H1 (cell line): ENCODE data around the gene FOXO6. TPM values are rescaled to one million over a fixed set of nuclear protein-coding genes. Genes with fewer than 3 reads are reported as not detected.

ENCODE experiments used
- CTCF ChIA-PET: fragments of 300-600 bp; sonication (Branson Sonifier 250); formaldehyde crosslinking; loops from one replicate; lab custom pipeline; 2021; ENCODE audit not compliant: partially characterized antibody; lab: Charles Lee
- POLR2A ChIA-PET: fragments of 300-600 bp; sonication (Branson Sonifier 250); formaldehyde crosslinking; loops from one replicate; lab custom pipeline; 2021; ENCODE audit warnings: inconsistent platforms; ENCODE audit not compliant: partially characterized antibody; lab: Charles Lee
- DNase-seq, 2 experiments: peaks; one replicate each; pipeline versions ENCODE4 v3.0.0 to v3.0.0-alpha.2; 2010 to 2022; ENCODE audit warnings: low spot score in 2 of 2, low read depth in 1 of 2, mixed read lengths in 1 of 2
- FAIRE-seq: peaks from 2 replicates; lab custom pipeline; 2011; peaks lifted over from hg19 to GRCh38; lab: Jason Lieb, UNC
- H2AFZ ChIP-seq: 2 replicates; pipeline ENCODE4 v1.8.1; 2012; ENCODE audit warnings: low read length, inconsistent platforms
- H2AK5ac ChIP-seq: 2 replicates; pipeline ENCODE4 v1.6.1; 2013; ENCODE audit warnings: low read depth, low read length
- H2BK120ac ChIP-seq: replicated peaks from 2 replicates; pipeline ENCODE3; 2013; ENCODE audit warnings: low read depth, low read length, inconsistent platforms
- H2BK12ac ChIP-seq: 2 replicates; pipeline ENCODE4 v1.6.1; 2013; ENCODE audit warnings: low read depth, low read length
- H2BK15ac ChIP-seq: 2 replicates; pipeline ENCODE4 v1.6.1; 2013; ENCODE audit warnings: low read length
- H2BK20ac ChIP-seq: 2 replicates; pipeline ENCODE4 v1.6.1; 2013; ENCODE audit warnings: low read length
- H2BK5ac ChIP-seq: 2 replicates; pipeline ENCODE4 v1.6.1; 2013; ENCODE audit warnings: low read depth, low read length
- H3K14ac ChIP-seq: 2 replicates; pipeline ENCODE4 v1.6.1; 2013; ENCODE audit warnings: inconsistent platforms; ENCODE audit not compliant: insufficient read length
- H3K18ac ChIP-seq: 2 replicates; pipeline ENCODE4 v1.6.1; 2013; ENCODE audit warnings: low read length; ENCODE audit errors: extremely low read depth
- H3K23ac ChIP-seq: 2 replicates; pipeline ENCODE4 v1.6.1; 2013; ENCODE audit warnings: inconsistent platforms; ENCODE audit not compliant: insufficient read length
- H3K23me2 ChIP-seq: 2 replicates; pipeline ENCODE4 v1.6.1; 2013; ENCODE audit warnings: low read depth, low read length
- H3K27ac ChIP-seq: 2 replicates; pipeline ENCODE4 v1.6.1; 2011; ENCODE audit warnings: low read depth, low read length, inconsistent platforms
- H3K27me3 ChIP-seq, 4 experiments: replicated peaks in 1 of 4; 1 replicate in 1 of 4; 2 replicates in 3 of 4; pipeline versions ENCODE4 v1.6.1 to v1.8.1; 2011 to 2013; ENCODE audit warnings: low read length in 3 of 4, mild to moderate bottlenecking in 3 of 4, inconsistent platforms in 2 of 4, mixed read lengths in 2 of 4, moderate library complexity in 1 of 4; ENCODE audit not compliant: control insufficient read depth in 3 of 4, insufficient read depth in 3 of 4; ENCODE audit errors: extremely low read depth in 1 of 4
- H3K36me3 ChIP-seq, 4 experiments: 2 replicates each; pipeline versions ENCODE4 v1.6.1 to v1.8.1; 2011 to 2013; ENCODE audit warnings: mild to moderate bottlenecking in 4 of 4, low read length in 3 of 4, moderate library complexity in 2 of 4, control low read depth in 1 of 4, inconsistent platforms in 1 of 4; ENCODE audit not compliant: insufficient read depth in 4 of 4, control insufficient read depth in 2 of 4
- H3K4ac ChIP-seq: replicated peaks from 2 replicates; pipeline ENCODE3; 2013; ENCODE audit warnings: low read length, low read depth, mixed read lengths, inconsistent platforms; ENCODE audit not compliant: insufficient read length
- H3K4me1 ChIP-seq, 4 experiments: replicated peaks in 1 of 4; 1 replicate in 1 of 4; 2 replicates in 3 of 4; pipeline versions ENCODE4 v1.6.1 to v1.8.1; 2011 to 2013; ENCODE audit warnings: low read length in 3 of 4, inconsistent platforms in 2 of 4, mixed read lengths in 1 of 4; ENCODE audit not compliant: insufficient read depth in 4 of 4, control insufficient read depth in 3 of 4
- H3K4me2 ChIP-seq, 2 experiments: 2 replicates each; pipeline versions ENCODE4 v1.6.1 to v1.8.1; 2011 to 2013; ENCODE audit warnings: low read depth in 2 of 2, low read length in 2 of 2, control low read depth in 1 of 2, inconsistent platforms in 1 of 2, mild to moderate bottlenecking in 1 of 2; ENCODE audit not compliant: insufficient read depth in 1 of 2
- H3K4me3 ChIP-seq, 4 experiments: fragments of 200-600, 300-600 bp in 1 of 4; sonication (generic), shearing (Covaris generic), sonication (Bioruptor Twin) in 1 of 4; 2 replicates each; pipeline versions ENCODE4 v1.5.1 to v1.8.1; 2011 to 2016; ENCODE audit warnings: low read length in 4 of 4, low read depth in 3 of 4, control low read depth in 2 of 4, inconsistent platforms in 2 of 4, mild to moderate bottlenecking in 2 of 4, mixed read lengths in 1 of 4, moderate library complexity in 1 of 4; ENCODE audit not compliant: insufficient read depth in 2 of 4; ENCODE audit errors: extremely low read depth in 1 of 4
- H3K56ac ChIP-seq: replicated peaks from 2 replicates; pipeline ENCODE3; 2013; ENCODE audit warnings: low read depth, mild to moderate bottlenecking, mixed read lengths, low read length, inconsistent platforms; ENCODE audit not compliant: insufficient read length
- H3K79me1 ChIP-seq: 2 replicates; pipeline ENCODE4 v1.6.1; 2013; ENCODE audit warnings: low read depth, low read length, control low read depth
- H3K79me2 ChIP-seq, 2 experiments: 2 replicates each; pipeline versions ENCODE4 v1.6.1 to v1.8.1; 2012 to 2013; ENCODE audit warnings: low read length in 2 of 2, mild to moderate bottlenecking in 2 of 2, inconsistent platforms in 1 of 2; ENCODE audit not compliant: insufficient read depth in 2 of 2, control insufficient read depth in 1 of 2
- H3K9ac ChIP-seq, 4 experiments: replicated peaks in 1 of 4; 1 replicate in 1 of 4; 2 replicates in 3 of 4; pipeline versions ENCODE4 v1.6.1 to v1.8.1; 2011 to 2013; ENCODE audit warnings: low read depth in 3 of 4, low read length in 3 of 4, control low read depth in 2 of 4, mild to moderate bottlenecking in 2 of 4, moderate library complexity in 2 of 4, inconsistent platforms in 1 of 4; ENCODE audit errors: extremely low read depth in 1 of 4
- H3K9me3 ChIP-seq, 2 experiments: 2 replicates each; pipeline versions ENCODE4 v1.6.1 to v1.8.1; 2012 to 2013; ENCODE audit warnings: mild to moderate bottlenecking in 2 of 2, moderate library complexity in 2 of 2, control low read depth in 1 of 2, inconsistent platforms in 1 of 2, low read depth in 1 of 2, low read length in 1 of 2, mixed read lengths in 1 of 2; ENCODE audit not compliant: insufficient read depth in 2 of 2
- H4K20me1 ChIP-seq, 2 experiments: replicated peaks in 1 of 2; 2 replicates each; pipeline versions ENCODE3 to v1.8.1; 2011 to 2013; ENCODE audit warnings: inconsistent platforms in 2 of 2, low read length in 2 of 2, mild to moderate bottlenecking in 1 of 2; ENCODE audit not compliant: insufficient read depth in 2 of 2, control insufficient read depth in 1 of 2
- H4K5ac ChIP-seq: 2 replicates; pipeline ENCODE4 v1.6.1; 2013; ENCODE audit warnings: low read length, low read depth, mixed read lengths, inconsistent platforms; ENCODE audit not compliant: insufficient read length
- H4K8ac ChIP-seq: 2 replicates; pipeline ENCODE4 v1.8.0; 2013; ENCODE audit warnings: mild to moderate bottlenecking, moderate library complexity, low read length, inconsistent platforms; ENCODE audit not compliant: insufficient read depth; ENCODE audit errors: extremely low read depth
- H4K91ac ChIP-seq: replicated peaks from 2 replicates; pipeline ENCODE3; 2013; ENCODE audit warnings: low read length, mixed read lengths, inconsistent platforms; ENCODE audit not compliant: insufficient read length
- EZH2 ChIP-seq: fragments of 200-600 bp; sonication (generic); IDR thresholded peaks from 2 replicates; pipeline ENCODE4 v1.7.1; 2012; ENCODE audit warnings: low read depth, mild to moderate bottlenecking, moderate library complexity, low read length, inconsistent platforms; ENCODE audit not compliant: severe bottlenecking
- FOSL1 ChIP-seq: IDR thresholded peaks from 2 replicates; pipeline ENCODE4 v1.6.1; 2011; ENCODE audit warnings: mild to moderate bottlenecking, low read depth, low read length, moderate library complexity; ENCODE audit not compliant: insufficient read depth
- KDM4A ChIP-seq: IDR thresholded peaks from one replicate; pipeline ENCODE4 v1.7.1; 2012; ENCODE audit warnings: low read depth, mild to moderate bottlenecking, moderate library complexity, low read length, inconsistent platforms; ENCODE audit not compliant: severe bottlenecking
- NRF1 ChIP-seq: IDR thresholded peaks from 2 replicates; pipeline ENCODE4 v1.6.1; 2011; ENCODE audit warnings: mild to moderate bottlenecking, low read depth, low read length, improper control_type of control experiment
- POLR2A ChIP-seq, 2 experiments: IDR thresholded peaks; 1 replicate in 1 of 2; 2 replicates in 1 of 2; pipeline ENCODE4 v1.6.1; 2011; ENCODE audit warnings: low read depth in 2 of 2, low read length in 2 of 2, mild to moderate bottlenecking in 2 of 2; ENCODE audit errors: control extremely low read depth in 1 of 2
- RXRA ChIP-seq: IDR thresholded peaks from 2 replicates; pipeline ENCODE4 v1.6.1; 2011; ENCODE audit warnings: low read depth, mild to moderate bottlenecking, low read length, moderate library complexity; ENCODE audit not compliant: insufficient read depth
- SIN3A ChIP-seq, 2 experiments: IDR thresholded peaks in 1 of 2; conservative IDR thresholded peaks in 1 of 2; 2 replicates each; pipeline ENCODE4 v1.6.1; 2011 to 2012; ENCODE audit warnings: low read length in 2 of 2, improper control_type of control experiment in 1 of 2, low read depth in 1 of 2, mild to moderate bottlenecking in 1 of 2
- SIRT6 ChIP-seq: IDR thresholded peaks from one replicate; pipeline ENCODE4 v1.7.1; 2012; ENCODE audit warnings: low read length, inconsistent platforms
- SP4 ChIP-seq: IDR thresholded peaks from 2 replicates; pipeline ENCODE4 v1.6.1; 2012; ENCODE audit warnings: low read length, inconsistent platforms
- WGBS, 2 experiments: shearing (Covaris generic) in 1 of 2; methylation state at CpG; one replicate each; pipeline versions ENCODE4 v1.1.6 to v1.1.7; 2013 to 2015; ENCODE audit warnings: low lambda C conversion rate in 2 of 2, mixed read lengths in 2 of 2, inconsistent platforms in 1 of 2, low coverage in 1 of 2, missing lambda C conversion rate in 1 of 2; ENCODE audit not compliant: insufficient replicate concordance in 2 of 2, insufficient coverage in 1 of 2, insufficient read length in 1 of 2; ENCODE audit errors: extremely low coverage in 1 of 2, missing lambda C conversion rate in 1 of 2; 5-methylcytosine and 5-hydroxymethylcytosine counted together
- polyA plus RNA-seq, 7 experiments: library from polyadenylated mRNA; depleted of rRNA in 3 of 7; stranded (reverse) in 5 of 7; unstranded in 2 of 7; fragments of >200 nt in 5 of 7; fragments of 200-250 nt in 2 of 7; gene quantifications; 1 replicate in 5 of 7; 2 replicates in 1 of 7; 4 replicates in 1 of 7; pipeline versions ENCODE4 v1.2.1 to v1.2.3, GENCODE V29; 2011 to 2013; ENCODE audit warnings: missing spikeins in 2 of 7, mixed read lengths in 2 of 7
- total RNA-seq: library from RNA; stranded (reverse); fragmentation: NEBNext Ultra II Directional; extraction: Animal tissue kit (Norgen Biotek cat#: 25700); gene quantifications from 2 replicates; pipeline ENCODE4 v1.2.1, GENCODE V29; 2021

The FOXO6 gene
- total and polyA plus RNA-seq, 2 of the 8 experiments (the other 6 are each of a cell fraction or from before 2014, with no cell fraction given), result 0.59 to 3.0 TPM

- H3K56ac ChIP-seq, result no peak overlapping the region
- no peak overlapping the region for H2AFZ ChIP-seq
- FAIRE-seq (no peak), DNase-seq (no peak)
- no peaks in the 10 kb centered on the region for H3K27me3 ChIP-seq
- H3K4me1 ChIP-seq, result peaks cover 0 to 7% (median 1%) of the 10 kb centered on the region in 4 experiments; a peak in 2 of 7 replicates
- ChIA-PET CTCF (interaction anchor here (0.6 to 16.3 kb wide), 38 partner anchors 8 to 822 kb away, joined by 3 to 336 read pairs (median 7); partner anchors contain the start of gene FOXO6), POLR2A (interaction anchor here (0.7 to 2.2 kb wide), 4 partner anchors 15 to 35 kb away, joined by 3 to 8 read pairs (median 4); no protein-coding TSS in a partner anchor)
- H2BK120ac ChIP-seq, result no peak overlapping the region
- H2BK12ac ChIP-seq, result no peak overlapping the region
- no peak overlapping the region for H4K5ac ChIP-seq
- no peak overlapping the region for H3K14ac ChIP-seq
- no peak overlapping the region for H3K23ac ChIP-seq
- H3K9me3 ChIP-seq, result no peaks in the 10 kb centered on the region
- no peak overlapping the region for H2AK5ac ChIP-seq
- H3K79me2 ChIP-seq, result no peaks in the 10 kb centered on the region
- no peak overlapping the region for H2BK5ac ChIP-seq
- WGBS, 2 experiments, result 13% methylated on average over 1 of the region's 1 CpG; no CpG with 5 or more reads in 1 of the 2 experiments
- H3K23me2 ChIP-seq, result no peaks in the 10 kb centered on the region
- TF ChIP-seq FOSL1 (no peak), SIRT6 (no peak), KDM4A (no peak), RXRA (no peak), NRF1 (no peak), SP4 (no peak), SIN3A (conservative IDR thresholded peaks at IDR 0.05 in 1 of 2, IDR thresholded peaks at IDR 0.05 in 1 of 2; ENCODE audit: low read depth in 1 of 2, low read length in 2 of 2) (no peak), EZH2 (no peak), POLR2A (IDR thresholded peaks at IDR 0.05; ENCODE audit: control extremely low read depth in 1 of 2, low read depth in 2 of 2, low read length in 2 of 2) (no peak)
- H2BK20ac ChIP-seq, result no peak overlapping the region
- H3K4ac ChIP-seq, result no peak overlapping the region
- no peak overlapping the region for H2BK15ac ChIP-seq
- H4K8ac ChIP-seq, result no peak overlapping the region
- H4K91ac ChIP-seq, result no peak overlapping the region
- no peak overlapping the region for H3K18ac ChIP-seq
- no peak overlapping the region for H3K4me3 ChIP-seq
- H3K4me2 ChIP-seq, result no peak overlapping the region
- no peaks in the 10 kb centered on the region for H4K20me1 ChIP-seq
- no peak overlapping the region for H3K27ac ChIP-seq
- H3K36me3 ChIP-seq, result no peaks in the 10 kb centered on the region
- no peak overlapping the region for H3K9ac ChIP-seq
- no peaks in the 10 kb centered on the region for H3K79me1 ChIP-seq
Observed at GRCh38 chr1:41417335-41417682, 56.1 kb downstream of the FOXO6 start.
